ENCODE data around the gene CDC25C.

The CDC25C gene

GRCh38 chr5:138331449-138332368 lies at the start of gene CDC25C:
TSS of gene CDC25C (minus strand) at chr5:138331804. CDS start at chr5:138331180, 624 bp downstream.
- peak; percentile 95 to 99 (median 98) for DNase-seq

GRCh38 chr5:138372653-138373052 lies 41.0 kb upstream of the CDC25C start:
- no peak for DNase-seq

- DNase-seq: no peak
Measured at GRCh38 chr5:138372225-138372624, 40.6 kb upstream of the CDC25C start.

GRCh38 chr5:138371454-138371853 lies 39.9 kb upstream of the CDC25C start:
- DNase-seq: no peak

- no peak for DNase-seq
Measured at GRCh38 chr5:138370537-138370936, 38.9 kb upstream of the CDC25C start.

GRCh38 chr5:138369706-138370105 lies 38.1 kb upstream of the CDC25C start:
- no peak for DNase-seq

- no peak for DNase-seq
Measured at GRCh38 chr5:138369261-138369660, 37.7 kb upstream of the CDC25C start.

- peak in 1 of 3 experiments; percentile 1 for DNase-seq
Measured at GRCh38 chr5:138366632-138367382, 35.2 kb upstream of the CDC25C start.

GRCh38 chr5:138364576-138364975 lies 33.0 kb upstream of the CDC25C start:
- DNase-seq: no peak

GRCh38 chr5:138360941-138361452 lies 29.4 kb upstream of the CDC25C start:
- no peak for DNase-seq

GRCh38 chr5:138359621-138360020 lies 28.0 kb upstream of the CDC25C start:
- no peak for DNase-seq

- DNase-seq: peak in 2 of 3 experiments; percentile 1 to 10
Measured at GRCh38 chr5:138354926-138355378, 23.3 kb upstream of the CDC25C start.

- no peak for DNase-seq
Measured at GRCh38 chr5:138354387-138354786, 22.8 kb upstream of the CDC25C start.

- DNase-seq: no peak
Measured at GRCh38 chr5:138353560-138354080, 22.0 kb upstream of the CDC25C start.

- DNase-seq: peak; percentile 36 to 74 (median 68)
Measured at GRCh38 chr5:138352722-138353559, 21.3 kb upstream of the CDC25C start.

GRCh38 chr5:138352071-138352721 lies 20.6 kb upstream of the CDC25C start, which contains the start of gene KDM3B:
TSS of gene KDM3B (plus strand) at chr5:138352685. CDS start at chr5:138352796, 111 bp downstream.
- peak; percentile 77 to 83 (median 80) for DNase-seq

- no peak for DNase-seq
Measured at GRCh38 chr5:138351517-138351916, 19.9 kb upstream of the CDC25C start.

GRCh38 chr5:138351056-138351455 lies 19.5 kb upstream of the CDC25C start:
- no peak for DNase-seq

- DNase-seq: no peak
Measured at GRCh38 chr5:138350563-138350890, 18.9 kb upstream of the CDC25C start.

- DNase-seq: no peak
Measured at GRCh38 chr5:138349852-138350562, 18.4 kb upstream of the CDC25C start.

GRCh38 chr5:138346889-138347288 lies 15.3 kb upstream of the CDC25C start:
- DNase-seq: no peak

All from NCI-H1417 (cell line).